Activated CD4-positive, CD25-positive, alpha-beta regulatory T cell treated with anti-CD3 and anti-CD28 coated beads, Interleukin-2, amount 50 U/mL, for 16 hours (primary cell): ENCODE results near the gene CCNA1.

ENCODE experiments used
- DNase-seq: peaks from one replicate; pipeline ENCODE4 v3.0.0-alpha.2; 2020; ENCODE audit warnings: low read depth, low spot score

The CCNA1 gene

GRCh38 chr13:36432106-36432544 is at the start of gene CCNA1:
Gene CCNA1 (plus strand): TSS chr13:36432495. CDS start chr13:36433057, 562 bp downstream.
- no peak for DNase-seq

- DNase-seq: no peak
These were observed 46.8 kb upstream of the CCNA1 start for GRCh38 chr13:36385489-36385888.

GRCh38 chr13:36395280-36395679 is 37.0 kb upstream of the CCNA1 start:
- no peak for DNase-seq

- no peak for DNase-seq
These were observed 27.1 kb upstream of the CCNA1 start for GRCh38 chr13:36405151-36405550.

GRCh38 chr13:36412736-36413135 is 19.6 kb upstream of the CCNA1 start:
- DNase-seq: no peak

- no peak for DNase-seq
These were observed 19.1 kb upstream of the CCNA1 start for GRCh38 chr13:36413161-36413560.

GRCh38 chr13:36414461-36414860 is 17.8 kb upstream of the CCNA1 start:
- DNase-seq: no peak

- DNase-seq: no peak
These were observed 15.0 kb upstream of the CCNA1 start for GRCh38 chr13:36417331-36417730.

- DNase-seq: no peak
These were observed 14.1 kb upstream of the CCNA1 start for GRCh38 chr13:36418022-36418805.

- peak; percentile 13 for DNase-seq
These were observed 11.8 kb upstream of the CCNA1 start for GRCh38 chr13:36420437-36420891.

- DNase-seq: no peak
These were observed 10.8 kb upstream of the CCNA1 start for GRCh38 chr13:36421447-36421846.

GRCh38 chr13:36428086-36428485 is 4.2 kb upstream of the CCNA1 start:
- DNase-seq: no peak

GRCh38 chr13:36430247-36431203 is 1.8 kb upstream of the CCNA1 start:
- no peak for DNase-seq

GRCh38 chr13:36431204-36432105 is 840 bp upstream of the CCNA1 start:
- no peak for DNase-seq

- no peak for DNase-seq
These were observed 4.5 kb downstream of the CCNA1 start for GRCh38 chr13:36436811-36437210.

- no peak for DNase-seq
These were observed 6.5 kb downstream of the CCNA1 start for GRCh38 chr13:36438594-36439483.

- DNase-seq: no peak
These were observed 13.0 kb downstream of the CCNA1 start for GRCh38 chr13:36445278-36445677.

- no peak for DNase-seq
These were observed 13.6 kb downstream of the CCNA1 start for GRCh38 chr13:36445891-36446351.

- no peak for DNase-seq
These were observed 15.2 kb downstream of the CCNA1 start for GRCh38 chr13:36447501-36447900.

- DNase-seq: no peak
These were observed 18.2 kb downstream of the CCNA1 start for GRCh38 chr13:36450534-36450933.
